SU-DHL-6 (cell line): ENCODE data around the gene SHC2.

ENCODE experiments used
- H2AFZ ChIP-seq: fragments of 200-600 bp; sonication (generic); 2 replicates; pipeline ENCODE4 v1.6.1; 2014; ENCODE audit warnings: low read depth, mild to moderate bottlenecking, moderate library complexity, mixed read lengths, antibody characterized with exemption, low read length; ENCODE audit not compliant: severe bottlenecking
- H3F3A ChIP-seq: fragments of 200-600 bp; shearing (Covaris generic); 2 replicates; pipeline ENCODE4 v1.6.0; 2016; ENCODE audit warnings: antibody characterized with exemption, mild to moderate bottlenecking; ENCODE audit not compliant: insufficient read depth
- H3K27ac ChIP-seq: fragments of 200-600 bp; sonication (generic); 2 replicates; pipeline ENCODE4 v1.5.1; 2016; ENCODE audit warnings: low read depth, mild to moderate bottlenecking, low read length, moderate library complexity, mixed read lengths
- H3K27me3 ChIP-seq: fragments of 200-600 bp; sonication (generic), shearing (Covaris generic); 2 replicates; pipeline ENCODE4 v1.6.0; 2014; ENCODE audit warnings: mild to moderate bottlenecking, low read length
- H3K36me3 ChIP-seq: fragments of 200-600 bp; sonication (generic); 2 replicates; pipeline ENCODE4 v1.6.1; 2014; ENCODE audit warnings: mild to moderate bottlenecking, low read length, mixed read lengths
- H3K4me2 ChIP-seq: fragments of 300-600, 200-600 bp; shearing (Covaris generic), sonication (generic); 2 replicates; pipeline ENCODE4 v1.6.0; 2014; ENCODE audit warnings: low read length, low read depth, mild to moderate bottlenecking; ENCODE audit not compliant: poor library complexity, severe bottlenecking
- H3K4me3 ChIP-seq: fragments of 200-600 bp; sonication (generic); 2 replicates; pipeline ENCODE4 v1.5.1; 2014; ENCODE audit warnings: antibody characterized with exemption, low read length, mild to moderate bottlenecking, mixed read lengths; ENCODE audit not compliant: insufficient read depth, poor library complexity, severe bottlenecking
- H3K79me2 ChIP-seq: fragments of 200-600 bp; sonication (generic); 2 replicates; pipeline ENCODE4 v1.6.1; 2014; ENCODE audit warnings: mild to moderate bottlenecking, low read length, moderate library complexity; ENCODE audit not compliant: insufficient read depth
- H3K9ac ChIP-seq: fragments of 200-600 bp; sonication (generic); 2 replicates; pipeline ENCODE4 v1.7.0; 2014; ENCODE audit warnings: mild to moderate bottlenecking, low read length
- H3K9me2 ChIP-seq: fragments of 200-600 bp; sonication (generic); replicated peaks from 2 replicates; pipeline ENCODE4 v1.6.1; 2014; ENCODE audit warnings: low read length; ENCODE audit not compliant: insufficient read depth
- H3K9me3 ChIP-seq: fragments of 200-600 bp; sonication (generic); 2 replicates; pipeline ENCODE4 v1.6.1; 2014; ENCODE audit warnings: low read length, mixed read lengths; ENCODE audit not compliant: insufficient read depth
- H4K20me1 ChIP-seq: fragments of 200-600 bp; sonication (generic); 2 replicates; pipeline ENCODE4 v1.6.1; 2014; ENCODE audit warnings: low read depth, mild to moderate bottlenecking, antibody characterized with exemption, low read length, moderate library complexity, mixed read lengths
- EZH2phosphoT487 ChIP-seq: fragments of 200-600 bp; sonication (generic), shearing (Covaris generic); conservative IDR thresholded peaks from 2 replicates; pipeline ENCODE4 v1.6.1; 2018; ENCODE audit warnings: mild to moderate bottlenecking, antibody characterized with exemption, low read length, moderate library complexity, mixed read lengths
- TF ChIP-seq, protein P1 (sequence below): fragments of 200-600 bp; sonication (generic); IDR thresholded peaks from one replicate; pipeline ENCODE4 v1.5.1; 2017; ENCODE audit warnings: antibody characterized with exemption, mild to moderate bottlenecking, low read length, moderate library complexity; ENCODE audit not compliant: insufficient read depth, poor library complexity, severe bottlenecking

Gene SHC2

DNA sequence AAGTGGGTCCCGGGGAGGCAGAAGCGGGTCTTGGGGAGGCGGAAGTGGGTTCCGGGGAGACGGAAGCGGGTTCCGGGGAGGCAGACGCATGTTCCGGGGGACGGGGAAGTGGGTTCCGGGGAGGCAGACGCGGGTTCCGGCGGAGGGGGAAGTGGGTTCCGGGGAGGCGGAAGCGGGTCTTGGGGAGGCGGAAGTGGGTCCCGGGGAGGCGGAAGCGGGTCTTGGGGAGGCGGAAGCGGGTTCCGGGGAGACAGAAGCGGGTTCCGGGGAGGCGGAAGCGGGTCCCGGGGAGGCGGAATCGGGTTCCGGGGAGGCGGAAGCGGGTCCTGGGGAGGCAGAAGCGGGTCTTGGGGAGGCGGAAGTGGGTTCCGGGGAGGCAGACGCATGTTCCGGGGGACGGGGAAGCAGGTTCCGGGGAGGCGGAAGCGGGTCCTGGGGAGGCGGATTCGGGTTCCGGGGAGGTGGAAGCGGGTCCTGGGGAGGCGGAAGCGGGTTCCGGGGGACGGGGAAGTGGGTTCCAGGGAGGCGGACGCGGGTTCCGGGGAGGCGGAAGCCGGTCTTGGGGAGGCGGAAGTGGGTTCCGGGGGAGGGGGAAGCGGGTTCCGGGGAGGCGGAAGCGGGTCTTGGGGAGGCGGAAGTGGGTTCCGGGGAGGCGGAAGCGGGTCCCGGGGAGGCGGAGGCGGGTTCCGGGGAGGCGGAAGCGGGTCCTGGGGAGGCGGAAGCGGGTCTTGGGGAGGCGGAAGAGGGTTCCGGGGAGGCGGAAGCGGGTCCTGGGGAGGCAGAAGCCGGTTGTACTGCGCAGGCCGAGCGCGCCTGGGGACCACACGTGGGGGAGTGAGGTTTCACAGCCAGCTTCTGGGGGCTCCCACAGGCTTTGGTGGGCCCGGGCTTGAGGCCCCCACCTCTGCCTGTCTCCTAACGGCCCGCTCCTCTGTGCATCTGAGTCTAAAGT is 2.5 kb downstream of the SHC2 start:
- Histone ChIP-seq H3K36me3 (no peaks in the 10 kb centered on the region), H3K27ac (no peak overlapping the region), H3K4me2 (no peak overlapping the region), H3K4me3 (no peak overlapping the region), H3K79me2 (no peaks in the 10 kb centered on the region), H3K27me3 (no peaks in the 10 kb centered on the region), H3K9me2 (no peaks in the 10 kb centered on the region), H3K9me3 (peaks cover 9% of the 10 kb centered on the region; the same call in 1 of the 2 replicates), H4K20me1 (no peaks in the 10 kb centered on the region), H3F3A (no peaks in the 10 kb centered on the region), H2AFZ (no peak overlapping the region), H3K9ac (no peak overlapping the region)
- TF ChIP-seq, protein P1, sequence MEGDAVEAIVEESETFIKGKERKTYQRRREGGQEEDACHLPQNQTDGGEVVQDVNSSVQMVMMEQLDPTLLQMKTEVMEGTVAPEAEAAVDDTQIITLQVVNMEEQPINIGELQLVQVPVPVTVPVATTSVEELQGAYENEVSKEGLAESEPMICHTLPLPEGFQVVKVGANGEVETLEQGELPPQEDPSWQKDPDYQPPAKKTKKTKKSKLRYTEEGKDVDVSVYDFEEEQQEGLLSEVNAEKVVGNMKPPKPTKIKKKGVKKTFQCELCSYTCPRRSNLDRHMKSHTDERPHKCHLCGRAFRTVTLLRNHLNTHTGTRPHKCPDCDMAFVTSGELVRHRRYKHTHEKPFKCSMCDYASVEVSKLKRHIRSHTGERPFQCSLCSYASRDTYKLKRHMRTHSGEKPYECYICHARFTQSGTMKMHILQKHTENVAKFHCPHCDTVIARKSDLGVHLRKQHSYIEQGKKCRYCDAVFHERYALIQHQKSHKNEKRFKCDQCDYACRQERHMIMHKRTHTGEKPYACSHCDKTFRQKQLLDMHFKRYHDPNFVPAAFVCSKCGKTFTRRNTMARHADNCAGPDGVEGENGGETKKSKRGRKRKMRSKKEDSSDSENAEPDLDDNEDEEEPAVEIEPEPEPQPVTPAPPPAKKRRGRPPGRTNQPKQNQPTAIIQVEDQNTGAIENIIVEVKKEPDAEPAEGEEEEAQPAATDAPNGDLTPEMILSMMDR = no peak
- TF ChIP-seq EZH2phosphoT487 = no peak

DNA sequence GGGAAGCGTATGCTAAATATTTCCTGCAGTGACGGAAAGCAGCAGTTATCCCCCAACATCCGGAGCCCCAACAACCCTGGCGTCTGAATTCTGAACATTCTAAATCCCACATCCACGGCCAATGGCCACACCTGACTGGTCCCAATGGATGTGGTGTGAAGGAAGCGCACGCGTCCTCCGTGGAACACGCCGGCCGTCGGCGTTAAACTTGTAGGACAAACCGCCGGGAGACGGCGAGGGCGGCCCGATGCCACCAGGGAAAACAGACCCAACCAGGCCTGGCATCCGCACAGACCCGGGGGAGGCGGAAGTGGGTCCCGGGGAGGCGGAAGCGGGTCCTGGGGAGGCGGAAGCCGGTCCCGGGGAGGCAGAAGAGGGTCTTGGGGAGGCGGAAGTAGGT is 3.2 kb downstream of the SHC2 start:
- H3F3A ChIP-seq = no peaks in the 10 kb centered on the region
- H3K36me3 ChIP-seq = no peaks in the 10 kb centered on the region
- H3K9me2 ChIP-seq = no peaks in the 10 kb centered on the region
- no peak overlapping the region for H3K4me2 ChIP-seq
- no peak for TF ChIP-seq EZH2phosphoT487
- TF ChIP-seq, protein P1 = no peak
- no peaks in the 10 kb centered on the region for H3K27me3 ChIP-seq
- no peak overlapping the region for H3K4me3 ChIP-seq
- no peak overlapping the region for H2AFZ ChIP-seq
- peaks cover 9% of the 10 kb centered on the region; the same call in 1 of the 2 replicates for H3K9me3 ChIP-seq
- no peaks in the 10 kb centered on the region for H4K20me1 ChIP-seq
- no peak overlapping the region for H3K27ac ChIP-seq
- no peak overlapping the region for H3K9ac ChIP-seq
- no peaks in the 10 kb centered on the region for H3K79me2 ChIP-seq

DNA sequence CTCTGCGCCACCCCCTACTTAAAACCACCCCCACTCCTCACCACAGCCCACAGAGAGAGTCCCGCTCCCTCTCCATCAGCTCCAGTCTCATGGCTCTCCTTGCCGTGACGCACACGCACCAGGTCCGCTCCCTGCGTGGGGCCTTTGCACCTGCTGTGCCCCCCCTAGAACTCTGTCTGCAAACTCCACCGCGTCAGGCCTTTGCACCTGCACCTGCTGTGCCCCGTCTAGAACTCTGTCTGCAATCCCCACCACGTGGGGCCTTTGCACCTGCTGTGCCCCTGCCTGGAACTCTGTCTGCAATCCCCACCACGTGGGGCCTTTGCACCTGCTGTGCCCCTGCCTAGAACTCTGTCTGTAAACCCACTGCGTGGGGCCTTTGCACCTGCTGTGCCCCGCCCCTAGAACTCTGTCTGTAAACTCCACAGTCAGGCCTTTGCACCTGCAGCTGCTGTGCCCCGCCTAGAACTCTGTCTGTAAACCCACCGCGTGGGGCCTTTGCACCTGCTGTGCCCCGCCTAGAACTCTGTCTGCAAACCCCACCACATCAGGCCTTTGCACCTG is 4.2 kb downstream of the SHC2 start:
- H3K27ac ChIP-seq = no peak overlapping the region
- no peak overlapping the region for H3K4me2 ChIP-seq
- no peak overlapping the region for H3K4me3 ChIP-seq
- no peaks in the 10 kb centered on the region for H3F3A ChIP-seq
- peaks cover 9% of the 10 kb centered on the region; the same call in 1 of the 2 replicates for H3K9me3 ChIP-seq
- H3K9me2 ChIP-seq = no peaks in the 10 kb centered on the region
- H3K9ac ChIP-seq = no peak overlapping the region
- no peak overlapping the region for H2AFZ ChIP-seq
- H3K27me3 ChIP-seq = no peaks in the 10 kb centered on the region
- TF ChIP-seq, protein P1 = no peak
- no peak for TF ChIP-seq EZH2phosphoT487
- no peaks in the 10 kb centered on the region for H3K36me3 ChIP-seq
- no peaks in the 10 kb centered on the region for H4K20me1 ChIP-seq
- no peaks in the 10 kb centered on the region for H3K79me2 ChIP-seq
